Panc1 (cell line): ENCODE results near the gene PEX5. TPM values are rescaled to one million over a fixed set of nuclear protein-coding genes. Genes with fewer than 3 reads are reported as not detected.
A peak's percentile ranks its signal among the peaks of the same experiment; 100 is the strongest.

Experiments used
- ATAC-seq: fragments of 200-7000 bp; cut with Tn5 transposase; 2 replicates; pipeline ENCODE4 v1.9.1; 2020; ENCODE audit warnings: mild to moderate bottlenecking, moderate library complexity
- BruUV-seq: library from RNA; stranded (reverse); fragments of 400-500 nt; replicated peaks from 2 replicates; lab custom pipeline; 2021; lab: Mats Ljungman, UMichigan
- CTCF ChIA-PET: fragments of 300-600 bp; sonication (Branson Sonifier 250); formaldehyde crosslinking; loops from one replicate; lab custom pipeline; 2022; ENCODE audit warnings: antibody characterized with exemption; lab: Charles Lee
- POLR2A ChIA-PET: fragments of 300-600 bp; sonication (Branson Sonifier 250); formaldehyde crosslinking; loops from one replicate; lab custom pipeline; 2022; ENCODE audit warnings: antibody characterized with exemption; lab: Charles Lee
- DNase-seq: peaks from one replicate; pipeline ENCODE4 v3.0.0-alpha.2; 2010; ENCODE audit warnings: low read depth, low spot score
- H3K27ac ChIP-seq: 2 replicates; pipeline ENCODE4 v1.5.1; 2011; ENCODE audit warnings: mild to moderate bottlenecking, low read length, inconsistent platforms
- H3K27me3 ChIP-seq: fragments of 200-500 bp; sonication (Bioruptor generic); 2 replicates; pipeline ENCODE4 v1.6.0; 2014; ENCODE audit warnings: low read length, inconsistent platforms; ENCODE audit not compliant: control insufficient read depth, insufficient read depth
- H3K36me3 ChIP-seq: fragments of 200-500 bp; sonication (Bioruptor generic); 2 replicates; pipeline ENCODE4 v1.5.1; 2014; ENCODE audit warnings: inconsistent platforms, mild to moderate bottlenecking, low read length, moderate library complexity; ENCODE audit not compliant: control insufficient read depth, insufficient read depth
- H3K4me1 ChIP-seq: 2 replicates; pipeline ENCODE4 v1.5.1; 2011; ENCODE audit warnings: inconsistent platforms, mild to moderate bottlenecking, low read length, moderate library complexity; ENCODE audit not compliant: control insufficient read depth, insufficient read depth
- H3K4me3 ChIP-seq, 2 experiments: 2 replicates each; pipeline ENCODE4 v1.5.1; 2011 to 2012; ENCODE audit warnings: low read depth in 2 of 2, low read length in 2 of 2, mild to moderate bottlenecking in 2 of 2, inconsistent platforms in 1 of 2, moderate library complexity in 1 of 2
- H3K9me3 ChIP-seq: fragments of 200-500 bp; sonication (Bioruptor generic); 2 replicates; pipeline ENCODE4 v1.5.1; 2014; ENCODE audit warnings: low read depth, mild to moderate bottlenecking, inconsistent platforms, low read length, moderate library complexity; ENCODE audit not compliant: control insufficient read depth, insufficient read depth
- CTCF ChIP-seq: fragments of 450-650 bp; IDR thresholded peaks from 2 replicates; pipeline ENCODE4 v1.5.1; 2017; ENCODE audit warnings: mild to moderate bottlenecking
- POLR2AphosphoS5 ChIP-seq: IDR thresholded peaks from 2 replicates; pipeline ENCODE4 v1.6.1; 2012; ENCODE audit warnings: mild to moderate bottlenecking, low read depth, low read length, moderate library complexity
- REST ChIP-seq, 2 experiments: IDR thresholded peaks; 2 replicates each; pipeline ENCODE4 v1.6.1; 2011 to 2012; ENCODE audit warnings: low read depth in 2 of 2, control low read depth in 1 of 2, low read length in 1 of 2, mild to moderate bottlenecking in 1 of 2, moderate library complexity in 1 of 2; ENCODE audit not compliant: insufficient read depth in 1 of 2
- SIN3A ChIP-seq: IDR thresholded peaks from 2 replicates; pipeline ENCODE4 v1.6.1; 2012; ENCODE audit warnings: low read depth, mild to moderate bottlenecking, low read length, moderate library complexity, borderline replicate concordance; ENCODE audit not compliant: insufficient read depth
- TCF7L2 ChIP-seq: IDR thresholded peaks from 2 replicates; pipeline ENCODE4 v1.6.1; 2011; ENCODE audit warnings: mild to moderate bottlenecking, low read depth, low read length, inconsistent platforms
- in situ Hi-C: cut with HindIII; loops from 2 replicates; pipeline ENCODE4 v1.10.0; 2016; ENCODE audit warnings: low sequenced_read_pairs, low pct_unique_long_range_greater_than_20kb
- intact Hi-C: fragments of 100-400 bp; cut with micrococcal nuclease; formaldehyde crosslinking; loops from one replicate; pipeline ENCODE4 v1.10.0; 2022; ENCODE audit not compliant: unreplicated experiment
- total RNA-seq: library from RNA; stranded (reverse); gene quantifications from one replicate; pipeline ENCODE4 v1.2.1, GENCODE V29; 2021; ENCODE audit not compliant: unreplicated experiment

The PEX5 gene
- total RNA-seq, 1 experiment from 2014 or later, result 26.9 TPM

- Histone ChIP-seq H3K36me3 (no peaks in the 10 kb centered on the region; the same call in 1 of the 2 replicates), H3K27me3 (no peaks in the 10 kb centered on the region), H3K4me3 (peak overlapping the region; percentile 74 to 95), H3K27ac (peak overlapping the region; percentile 87), H3K4me1 (peaks cover 2% of the 10 kb centered on the region; the same call in 1 of the 2 replicates), H3K9me3 (no peaks in the 10 kb centered on the region)
- in situ Hi-C loops, result no loop called here
- DNase-seq (peak; percentile 24), ATAC-seq (peak; percentile 79)
- ChIA-PET POLR2A (no interaction called here), CTCF (interaction anchor here (0.6 to 1.7 kb wide), 2 partner anchors 47 to 889 kb away, joined by 3 to 4 read pairs; no protein-coding TSS in a partner anchor)
- TF ChIP-seq REST (IDR thresholded peaks at IDR 0.05; ENCODE audit: insufficient read depth in 1 of 2, low read depth in 2 of 2, low read length in 1 of 2), result no peak
- TF ChIP-seq SIN3A, result no peak
- TF ChIP-seq POLR2AphosphoS5, result no peak
- peak; percentile 84 for TF ChIP-seq CTCF
- no peak for TF ChIP-seq TCF7L2
- BruUV-seq, result no TSS peak
- intact Hi-C loops, result loop anchor here (5.0 kb wide), 1 partner anchor 46 kb away; no protein-coding TSS in a partner anchor
Measured at GRCh38 chr12:7188562-7189397, 706 bp upstream of the PEX5 start.

GRCh38 chr12:7190268-7191055 is 976 bp downstream of the PEX5 start:
- intact Hi-C loops, result no loop called here
- DNase-seq (no peak), ATAC-seq (no peak)
- ChIA-PET POLR2A (no interaction called here), CTCF (no interaction called here)
- peak overlapping the region; percentile 74 to 95 for H3K4me3 ChIP-seq
- no peaks in the 10 kb centered on the region for H3K9me3 ChIP-seq
- no peaks in the 10 kb centered on the region; the same call in 1 of the 2 replicates for H3K36me3 ChIP-seq
- in situ Hi-C loops, result no loop called here
- H3K27me3 ChIP-seq, result no peaks in the 10 kb centered on the region
- no peak for TF ChIP-seq TCF7L2
- no peak for TF ChIP-seq REST (IDR thresholded peaks at IDR 0.05; ENCODE audit: insufficient read depth in 1 of 2, low read depth in 2 of 2, low read length in 1 of 2)
- no peak for TF ChIP-seq CTCF
- TF ChIP-seq POLR2AphosphoS5, result no peak
- no peak for TF ChIP-seq SIN3A
- H3K27ac ChIP-seq, result peak overlapping the region; percentile 69
- peaks cover 2% of the 10 kb centered on the region; the same call in 1 of the 2 replicates for H3K4me1 ChIP-seq
- no TSS peak for BruUV-seq
